ENCODE measurements around the gene STS. TPM values are rescaled to one million over a fixed set of nuclear protein-coding genes. Genes with fewer than 3 reads are reported as not detected.

STS gene
- total and polyA plus RNA-seq, 4 donors: 1.8 to 6.4 (median 2.8) TPM

DNA sequence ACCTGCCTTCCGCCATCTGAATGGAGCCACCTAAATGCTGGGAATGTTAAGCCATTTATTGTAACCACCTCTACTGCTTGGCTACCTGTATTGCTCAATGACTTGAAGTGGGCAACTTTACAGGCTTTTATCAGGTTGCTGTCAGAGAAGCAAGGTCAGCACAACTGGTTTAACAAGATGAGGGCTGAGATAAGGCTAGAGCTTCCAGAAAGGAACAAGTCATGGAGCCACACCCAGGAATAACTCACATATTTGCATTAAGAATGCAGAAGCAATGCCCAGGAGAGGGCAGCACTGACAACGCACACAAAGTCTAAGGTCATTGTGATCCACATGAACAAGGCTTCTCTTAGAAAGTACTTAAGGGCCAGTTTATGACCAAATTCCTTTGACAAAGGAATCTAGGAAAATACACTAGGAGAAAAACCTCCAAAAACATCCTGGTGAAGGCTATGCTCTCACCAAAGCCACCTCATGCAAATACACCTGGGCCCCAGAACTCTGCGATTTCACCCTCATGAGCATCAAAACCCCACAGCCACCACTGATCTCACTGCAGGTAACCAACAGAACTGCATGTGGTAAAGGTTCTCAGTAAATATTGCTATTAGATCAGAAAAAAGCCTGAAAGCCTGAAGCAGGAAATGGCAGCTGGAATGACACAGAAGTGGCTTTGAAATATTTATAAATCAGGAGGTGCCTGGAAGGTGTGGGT lies 15.0 kb upstream of the STS start:
- DNase-seq (ENCODE audit: low spot score): peak; percentile 34
- H3K27ac ChIP-seq (ENCODE audit: low read depth in 1 of 2, low read length in 2 of 2): peak overlapping the region in 1 of 2 donors; percentile 23
- H3K36me3 ChIP-seq (ENCODE audit: control insufficient read depth in 4 of 4, insufficient read depth in 3 of 4, low read depth in 1 of 4, low read length in 3 of 4): no peaks in the 10 kb centered on the region
- H3K9ac ChIP-seq (ENCODE audit: low read depth in 1 of 2, low read length in 2 of 2): no peak overlapping the region
- TF ChIP-seq HNF4A (conservative IDR thresholded peaks at IDR 0.05): peak; percentile 10 to 40
- peak; percentile 41 for TF ChIP-seq NR2F2 (IDR thresholded peaks at IDR 0.05)
- TF ChIP-seq, protein P1, sequence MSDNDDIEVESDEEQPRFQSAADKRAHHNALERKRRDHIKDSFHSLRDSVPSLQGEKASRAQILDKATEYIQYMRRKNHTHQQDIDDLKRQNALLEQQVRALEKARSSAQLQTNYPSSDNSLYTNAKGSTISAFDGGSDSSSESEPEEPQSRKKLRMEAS (IDR thresholded peaks at IDR 0.05): no peak
- no peak for TF ChIP-seq HNF4G (IDR thresholded peaks at IDR 0.05)
- no peak for TF ChIP-seq GABPA (IDR thresholded peaks at IDR 0.05 in 1 of 2, conservative IDR thresholded peaks at IDR 0.05 in 1 of 2)
- peak in 1 of 2 donors; percentile 18 for TF ChIP-seq RXRA (IDR thresholded peaks at IDR 0.05)
- TF ChIP-seq RAD21 (IDR thresholded peaks at IDR 0.05): peak; percentile 49 to 71
- no peak overlapping the region for H3K4me3 ChIP-seq (ENCODE audit: low read depth in 1 of 3, low read length in 3 of 3)
- 78% methylated on average over 3 of the region's 3 CpGs for WGBS
- H3K4me1 ChIP-seq (ENCODE audit: control insufficient read depth in 4 of 4, insufficient read depth in 4 of 4, low read length in 3 of 4): peaks cover 4 to 18% (median 13%) of the 10 kb centered on the region in 4 donors
- no peaks in the 10 kb centered on the region for H3K27me3 ChIP-seq (ENCODE audit: control insufficient read depth in 4 of 4, insufficient read depth in 4 of 4, low read length in 3 of 4)
- no peaks in the 10 kb centered on the region for H3K9me3 ChIP-seq (ENCODE audit: control insufficient read depth in 4 of 4, low read length in 3 of 4)

DNA sequence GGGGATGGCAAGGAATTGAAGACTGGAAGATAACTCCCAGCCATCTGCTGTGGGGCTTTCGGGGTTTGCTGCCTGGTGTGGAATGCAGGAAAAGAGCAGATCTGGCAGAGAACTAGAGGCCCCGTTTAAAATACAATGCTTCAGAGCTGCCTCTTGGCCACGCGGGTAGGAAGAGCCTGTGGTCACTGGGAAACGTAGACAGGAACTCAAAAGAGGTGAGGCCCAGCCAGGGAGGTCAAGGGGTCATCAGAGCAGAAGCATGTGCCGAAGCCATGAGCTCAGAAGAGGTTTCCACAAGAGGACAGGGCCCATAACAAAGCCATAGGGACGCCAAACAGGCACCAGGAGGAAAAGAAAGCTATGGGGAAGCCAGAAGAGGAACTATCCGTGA lies 14.5 kb upstream of the STS start:
- 67% methylated on average over 8 of the region's 8 CpGs for WGBS
- H3K27ac ChIP-seq (ENCODE audit: low read depth in 1 of 2, low read length in 2 of 2): peak overlapping the region in 1 of 2 donors; percentile 23
- DNase-seq (ENCODE audit: low spot score): no peak

DNA sequence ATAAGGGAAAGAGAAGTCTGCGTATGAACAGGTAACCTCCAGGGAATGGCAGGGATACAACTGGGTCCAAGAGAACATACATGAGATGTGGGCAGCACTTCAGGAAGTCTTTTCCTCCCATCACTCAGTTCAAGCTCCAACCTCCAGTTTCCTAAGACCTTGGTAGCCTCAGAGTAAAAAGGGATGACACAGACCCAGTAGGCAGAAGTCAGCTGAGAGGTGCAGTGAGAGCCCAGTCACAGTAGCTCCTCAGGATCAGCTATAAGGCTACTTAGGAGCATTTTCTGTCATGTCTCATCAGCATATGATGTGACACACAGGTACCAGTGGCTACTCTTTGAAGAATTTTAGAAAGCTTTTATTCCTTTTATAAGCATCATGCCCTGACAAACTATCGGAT lies 12.5 kb upstream of the STS start:
- Histone ChIP-seq H3K4me1 (ENCODE audit: control insufficient read depth in 4 of 4, insufficient read depth in 4 of 4, low read length in 3 of 4) (peaks cover 3 to 18% (median 13%) of the 10 kb centered on the region in 4 donors), H3K27me3 (ENCODE audit: control insufficient read depth in 4 of 4, insufficient read depth in 4 of 4, low read length in 3 of 4) (no peaks in the 10 kb centered on the region), H3K9me3 (ENCODE audit: control insufficient read depth in 4 of 4, low read length in 3 of 4) (no peaks in the 10 kb centered on the region), H3K27ac (ENCODE audit: low read depth in 1 of 2, low read length in 2 of 2) (no peak overlapping the region), H3K36me3 (ENCODE audit: control insufficient read depth in 4 of 4, insufficient read depth in 3 of 4, low read depth in 1 of 4, low read length in 3 of 4) (no peaks in the 10 kb centered on the region), H3K4me3 (ENCODE audit: low read depth in 1 of 3, low read length in 3 of 3) (no peak overlapping the region), H3K9ac (ENCODE audit: low read depth in 1 of 2, low read length in 2 of 2) (no peak overlapping the region)
- TF ChIP-seq, protein P2, sequence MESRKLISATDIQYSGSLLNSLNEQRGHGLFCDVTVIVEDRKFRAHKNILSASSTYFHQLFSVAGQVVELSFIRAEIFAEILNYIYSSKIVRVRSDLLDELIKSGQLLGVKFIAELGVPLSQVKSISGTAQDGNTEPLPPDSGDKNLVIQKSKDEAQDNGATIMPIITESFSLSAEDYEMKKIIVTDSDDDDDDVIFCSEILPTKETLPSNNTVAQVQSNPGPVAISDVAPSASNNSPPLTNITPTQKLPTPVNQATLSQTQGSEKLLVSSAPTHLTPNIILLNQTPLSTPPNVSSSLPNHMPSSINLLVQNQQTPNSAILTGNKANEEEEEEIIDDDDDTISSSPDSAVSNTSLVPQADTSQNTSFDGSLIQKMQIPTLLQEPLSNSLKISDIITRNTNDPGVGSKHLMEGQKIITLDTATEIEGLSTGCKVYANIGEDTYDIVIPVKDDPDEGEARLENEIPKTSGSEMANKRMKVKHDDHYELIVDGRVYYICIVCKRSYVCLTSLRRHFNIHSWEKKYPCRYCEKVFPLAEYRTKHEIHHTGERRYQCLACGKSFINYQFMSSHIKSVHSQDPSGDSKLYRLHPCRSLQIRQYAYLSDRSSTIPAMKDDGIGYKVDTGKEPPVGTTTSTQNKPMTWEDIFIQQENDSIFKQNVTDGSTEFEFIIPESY (IDR thresholded peaks at IDR 0.05): no peak
- no peak for TF ChIP-seq TAF1 (conservative IDR thresholded peaks at IDR 0.05)
- no peak for DNase-seq (ENCODE audit: low spot score)
- WGBS: 98% methylated on average over 2 of the region's 2 CpGs

More for the DNA sequence above, 14.5 kb upstream of the STS start:
- peaks cover 4 to 18% (median 13%) of the 10 kb centered on the region in 4 donors for H3K4me1 ChIP-seq (ENCODE audit: control insufficient read depth in 4 of 4, insufficient read depth in 4 of 4, low read length in 3 of 4)
- H3K9ac ChIP-seq (ENCODE audit: low read depth in 1 of 2, low read length in 2 of 2): no peak overlapping the region
- H3K4me3 ChIP-seq (ENCODE audit: low read depth in 1 of 3, low read length in 3 of 3): no peak overlapping the region
- no peaks in the 10 kb centered on the region for H3K27me3 ChIP-seq (ENCODE audit: control insufficient read depth in 4 of 4, insufficient read depth in 4 of 4, low read length in 3 of 4)
- no peaks in the 10 kb centered on the region for H3K9me3 ChIP-seq (ENCODE audit: control insufficient read depth in 4 of 4, low read length in 3 of 4)
- peak; percentile 78 for TF ChIP-seq NR2F2 (IDR thresholded peaks at IDR 0.05)
- TF ChIP-seq, protein P3, sequence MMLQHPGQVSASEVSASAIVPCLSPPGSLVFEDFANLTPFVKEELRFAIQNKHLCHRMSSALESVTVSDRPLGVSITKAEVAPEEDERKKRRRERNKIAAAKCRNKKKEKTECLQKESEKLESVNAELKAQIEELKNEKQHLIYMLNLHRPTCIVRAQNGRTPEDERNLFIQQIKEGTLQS (IDR thresholded peaks at IDR 0.05): no peak
- no peak for TF ChIP-seq GABPA (IDR thresholded peaks at IDR 0.05 in 1 of 2, conservative IDR thresholded peaks at IDR 0.05 in 1 of 2)
- H3K36me3 ChIP-seq (ENCODE audit: control insufficient read depth in 4 of 4, insufficient read depth in 3 of 4, low read depth in 1 of 4, low read length in 3 of 4): no peaks in the 10 kb centered on the region
